Stimulated activated CD4-positive, alpha-beta T cell treated with anti-CD3 and anti-CD28 coated beads, Interleukin-15, amount 100 ng/mL, for 48 hours (primary cell): ENCODE data around the gene SGIP1.
"Not testable (repeated sequence)": the region's sequence is repeated elsewhere in the genome, so short reads cannot be mapped to it uniquely, and the experiment has no call there.

Experiments used
- DNase-seq, 2 donors: peaks; one replicate each; pipeline ENCODE4 v3.0.0-alpha.2; 2020; ENCODE audit warnings: low read depth in 2 of 2

SGIP1 gene

DNA sequence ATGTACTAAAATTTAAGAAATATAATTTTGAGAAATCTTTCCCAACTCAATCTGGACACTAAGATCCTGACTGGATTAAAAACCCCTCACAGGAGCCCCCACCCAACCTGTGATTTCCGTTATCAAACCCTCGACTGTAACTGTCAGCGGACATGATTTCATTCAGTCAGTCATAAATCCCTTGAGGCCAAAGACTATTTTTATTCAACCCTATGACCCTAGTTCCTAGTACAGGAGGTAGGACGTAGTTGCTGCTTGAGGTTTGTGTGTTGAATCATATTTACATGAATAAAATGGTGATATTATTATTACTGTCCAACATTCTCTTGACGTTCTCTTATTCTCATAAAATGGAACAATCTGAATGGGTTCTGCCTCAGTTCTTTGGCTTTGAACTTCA is 145.2 kb downstream of the SGIP1 start:
- no peak for DNase-seq

DNA sequence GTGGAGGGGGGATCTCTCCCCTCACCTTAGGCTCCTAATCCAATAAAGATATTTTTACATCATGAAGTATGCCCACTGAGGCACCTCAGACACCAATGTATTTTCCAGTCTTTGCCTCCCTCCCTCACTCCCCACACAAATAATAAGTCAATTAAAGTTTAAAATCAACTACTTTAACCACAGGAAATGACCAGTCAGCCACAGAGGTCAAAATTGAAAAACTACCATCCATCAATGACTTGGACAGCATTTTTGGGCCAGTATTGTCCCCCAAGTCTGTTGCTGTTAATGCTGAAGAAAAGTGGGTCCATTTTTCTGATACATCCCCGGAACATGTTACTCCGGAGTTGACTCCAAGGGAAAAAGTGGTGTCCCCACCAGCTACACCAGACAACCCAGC is 147.7 kb downstream of the SGIP1 start:
- DNase-seq, result no peak

DNA sequence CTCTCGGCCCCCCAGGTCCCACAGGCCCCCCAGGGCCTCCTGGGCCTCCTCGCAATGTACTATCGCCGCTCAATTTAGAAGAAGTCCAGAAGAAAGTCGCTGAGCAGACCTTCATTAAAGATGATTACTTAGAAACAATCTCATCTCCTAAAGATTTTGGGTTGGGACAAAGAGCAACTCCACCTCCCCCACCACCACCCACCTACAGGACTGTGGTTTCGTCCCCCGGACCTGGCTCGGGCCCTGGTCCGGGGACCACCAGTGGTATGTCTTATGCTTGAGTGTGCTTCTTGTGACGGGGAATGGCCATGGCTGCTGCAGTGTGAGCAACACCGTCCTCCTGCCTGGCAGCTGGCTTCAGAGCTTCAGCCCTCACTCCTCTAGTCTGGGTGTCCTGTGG is 148.2 kb downstream of the SGIP1 start:
- DNase-seq, result no peak

DNA sequence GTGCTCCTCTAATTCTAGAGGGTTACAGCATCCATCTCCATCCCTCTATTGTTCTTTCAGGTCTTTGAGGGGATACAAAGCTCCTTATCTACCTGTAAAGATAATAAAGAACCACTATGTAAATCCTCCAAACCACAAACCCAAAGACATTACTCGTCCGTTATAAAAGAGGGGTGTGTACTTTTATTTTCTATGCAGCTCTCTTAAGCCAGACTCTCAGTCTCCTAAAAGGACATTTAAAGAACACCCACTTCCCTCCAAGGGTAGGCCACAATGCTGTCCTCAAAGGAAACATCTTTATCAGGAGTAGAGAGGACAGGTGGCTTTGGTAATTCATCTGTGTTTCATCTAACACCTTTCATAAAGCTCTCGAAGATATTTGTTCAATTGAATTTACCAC is 150.4 kb downstream of the SGIP1 start:
- no peak for DNase-seq

DNA sequence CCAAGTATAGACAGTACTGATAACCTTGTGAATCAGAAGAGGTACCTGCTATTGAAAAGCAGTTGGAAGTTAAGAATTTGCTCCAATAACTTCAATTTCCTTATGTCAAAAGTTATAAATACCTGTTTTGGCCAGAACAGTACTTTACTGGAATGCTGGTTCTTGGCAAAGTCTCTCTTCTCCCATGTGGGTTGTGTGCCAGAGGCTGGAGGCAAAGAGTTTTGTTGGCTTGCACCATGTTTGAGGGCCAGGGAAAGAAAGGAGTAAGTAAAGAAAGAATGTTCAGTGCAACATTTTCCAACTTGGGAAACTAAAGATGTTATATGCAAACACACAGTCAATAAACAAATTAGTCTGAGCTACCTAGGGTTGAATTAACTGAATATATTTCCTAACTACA is 151.3 kb downstream of the SGIP1 start:
- no peak for DNase-seq

DNA sequence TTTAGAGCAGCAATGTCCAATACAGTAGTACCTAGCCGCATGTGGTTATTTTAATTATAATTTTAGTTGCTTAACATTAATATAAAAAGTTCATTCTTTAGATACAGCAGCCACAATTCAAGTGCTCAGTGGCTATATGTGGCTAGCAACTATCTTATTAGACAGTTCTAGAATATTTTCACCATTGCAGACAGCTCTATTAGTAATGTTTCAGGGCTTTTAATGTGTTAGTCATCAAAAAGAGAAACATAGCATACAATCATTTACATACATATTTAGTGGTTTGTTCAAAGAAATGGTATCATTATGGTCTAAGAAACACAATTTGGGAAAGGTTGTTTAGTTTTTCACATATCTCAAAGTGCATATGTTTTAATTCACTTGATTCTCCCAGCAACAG is 151.7 kb downstream of the SGIP1 start:
- DNase-seq, result no peak

DNA sequence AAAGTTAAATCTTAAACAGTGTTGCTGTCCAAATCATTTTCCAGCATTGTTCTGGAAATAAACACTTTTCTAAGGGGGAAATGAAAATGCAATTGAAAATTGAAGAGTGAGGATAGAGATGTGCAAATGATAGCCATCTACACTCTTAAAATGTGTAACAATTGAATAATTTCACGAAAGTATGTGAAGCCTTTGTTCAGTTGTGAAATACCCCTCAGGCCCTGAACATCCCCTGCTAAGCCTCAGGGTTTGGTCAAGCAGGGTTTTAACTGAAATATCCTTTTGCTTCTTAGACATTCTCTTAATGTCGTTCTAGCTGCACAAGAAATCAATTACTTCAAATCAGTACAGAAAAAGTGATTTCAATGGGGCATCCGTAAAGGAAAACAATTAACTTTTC is 152.5 kb downstream of the SGIP1 start:
- no peak for DNase-seq

DNA sequence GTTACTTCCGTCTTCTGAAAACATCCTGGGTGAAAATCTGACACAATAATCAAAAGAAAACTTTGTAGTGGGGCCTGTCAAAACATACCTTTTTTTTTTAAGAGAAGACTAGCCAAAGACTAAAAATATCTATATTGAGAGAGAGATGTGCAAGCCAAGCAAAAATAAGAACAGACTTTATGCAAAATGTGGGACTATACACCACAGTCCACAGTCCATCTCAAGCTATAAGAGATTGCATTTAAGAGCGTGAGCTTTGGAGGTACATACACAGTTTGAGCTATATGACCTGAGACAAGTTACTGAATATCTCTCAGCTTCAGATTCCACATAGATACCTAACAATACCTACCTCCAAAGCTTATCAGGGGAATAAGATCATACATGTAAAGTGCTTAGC is 153.4 kb downstream of the SGIP1 start:
- no peak for DNase-seq

DNA sequence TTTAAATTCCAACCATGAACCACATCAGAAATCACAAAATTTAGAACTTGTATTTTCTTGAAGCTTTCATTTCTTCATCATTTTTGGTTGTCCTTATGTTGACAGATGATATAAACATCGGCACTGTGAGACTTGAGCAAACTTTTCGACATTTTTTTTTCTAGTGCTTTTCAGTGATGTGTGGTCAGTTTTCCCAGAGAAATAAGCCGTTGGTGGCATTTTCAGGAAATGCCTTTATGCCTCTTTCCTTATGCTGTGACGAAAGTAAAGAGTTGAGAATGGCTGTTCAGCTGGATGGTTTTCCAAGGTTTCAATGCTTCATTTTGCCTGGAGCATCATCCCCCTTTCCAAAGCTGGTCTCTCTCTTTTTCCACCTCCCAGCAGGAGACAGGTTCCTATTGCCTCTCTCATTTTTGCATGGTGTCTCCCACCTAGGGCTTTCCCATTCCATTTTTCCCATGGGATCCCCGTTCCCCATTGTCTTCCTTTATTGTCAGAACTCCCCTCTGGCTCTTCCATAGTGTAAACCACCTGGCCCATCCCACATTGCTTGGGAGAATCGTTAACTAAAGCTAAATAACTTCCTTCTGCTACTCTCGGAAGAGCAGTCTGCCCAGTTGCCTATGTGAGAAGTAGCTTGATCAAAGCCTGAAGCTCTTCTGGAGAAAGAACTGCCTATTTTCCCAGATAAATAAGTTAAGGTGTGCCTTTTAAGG is 156.9 kb downstream of the SGIP1 start:
- DNase-seq, result no peak

DNA sequence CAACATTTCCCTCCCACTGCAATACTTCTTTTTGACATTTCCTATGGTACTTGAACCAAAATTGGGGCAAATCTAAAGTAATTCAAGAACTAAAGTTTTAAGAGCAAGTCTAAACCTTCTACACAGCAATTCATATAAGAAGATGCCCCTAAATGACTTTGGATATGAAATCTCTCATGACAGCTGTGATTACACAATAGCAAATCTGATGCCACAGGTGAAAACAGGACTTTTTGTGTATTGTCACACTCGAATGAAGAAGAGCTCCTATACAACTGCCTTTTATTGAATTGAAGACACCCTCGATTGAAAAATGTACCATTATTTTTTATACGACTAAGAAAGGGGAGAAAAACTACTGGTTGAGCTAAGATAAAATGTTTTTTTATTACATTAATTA is 158.7 kb downstream of the SGIP1 start:
- no peak for DNase-seq

DNA sequence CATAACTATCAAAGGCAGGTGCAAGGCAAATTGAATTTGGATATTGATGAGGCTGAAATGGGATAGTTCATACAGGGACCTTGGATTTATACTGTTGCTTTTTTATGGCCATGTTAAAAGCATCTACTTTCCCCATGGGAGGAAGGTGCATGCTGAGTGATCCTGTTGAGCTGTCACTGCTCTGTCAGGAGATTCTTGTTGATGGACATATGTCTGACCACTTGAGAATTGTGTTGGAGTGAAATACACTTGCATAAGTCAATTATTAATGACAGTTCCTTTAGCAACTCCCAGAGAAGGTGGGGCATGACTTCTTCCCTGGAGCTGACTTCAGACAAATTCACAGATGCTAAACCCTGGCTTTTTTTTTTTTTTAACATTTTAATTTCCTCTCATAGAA is 159.9 kb downstream of the SGIP1 start:
- DNase-seq, result no peak

DNA sequence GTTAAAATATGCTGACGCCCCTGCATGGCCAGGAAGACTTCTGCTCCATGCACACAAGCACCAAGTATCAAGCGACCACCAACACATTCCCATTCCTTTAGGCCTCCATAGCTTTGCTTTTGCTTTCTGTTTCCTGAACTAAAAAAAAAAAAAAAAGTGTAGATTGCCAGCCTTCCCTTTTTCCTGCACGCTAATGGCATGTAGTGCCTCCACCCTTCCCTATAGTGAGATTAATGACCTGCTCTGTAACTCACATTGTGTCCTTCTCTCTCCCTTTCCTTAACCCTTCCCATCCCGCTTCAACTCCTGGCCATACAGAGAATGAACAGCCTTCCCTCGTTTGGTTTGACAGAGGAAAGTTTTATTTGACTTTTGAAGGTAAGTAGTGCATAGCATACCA is 161.2 kb downstream of the SGIP1 start:
- DNase-seq, result no peak

DNA sequence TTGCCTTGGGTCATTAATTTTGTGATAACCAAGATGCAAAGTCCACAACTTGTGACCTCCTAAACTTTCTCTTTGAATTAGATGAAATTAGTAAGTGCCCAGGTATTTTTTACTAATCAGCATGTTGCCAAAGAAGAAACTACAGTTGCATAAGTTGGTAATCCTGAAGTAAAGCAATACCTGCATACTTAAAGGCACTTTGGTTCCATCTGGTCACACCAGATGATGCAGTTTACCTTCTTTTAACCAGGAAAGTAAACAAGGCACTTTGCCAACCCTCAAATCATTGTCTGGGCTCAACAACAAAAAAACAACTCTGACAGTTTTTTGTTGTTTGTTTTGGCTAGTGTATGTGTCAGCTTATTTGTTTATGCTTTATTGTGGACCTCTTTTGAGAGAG is 162.8 kb downstream of the SGIP1 start:
- DNase-seq, result no peak

DNA sequence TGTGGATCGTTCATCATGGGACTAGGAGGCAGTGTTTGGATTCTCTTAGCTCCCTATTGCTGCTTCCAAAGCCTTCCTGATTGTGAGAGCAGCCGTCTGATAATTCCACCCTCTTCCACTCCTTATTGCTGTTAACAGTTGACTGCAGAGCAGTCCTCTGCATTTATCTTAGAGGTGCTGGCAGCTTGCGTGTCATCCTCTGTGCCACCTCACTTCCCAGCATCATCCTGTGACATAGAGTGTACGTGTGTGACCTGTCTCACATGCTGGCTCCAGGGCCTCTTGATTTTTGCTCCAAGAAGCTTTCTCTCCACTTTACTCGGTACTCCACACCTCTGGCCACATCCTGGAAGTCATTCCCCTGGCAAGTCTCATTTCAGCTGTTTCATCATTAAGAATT is 165.3 kb downstream of the SGIP1 start:
- DNase-seq, result no peak

DNA sequence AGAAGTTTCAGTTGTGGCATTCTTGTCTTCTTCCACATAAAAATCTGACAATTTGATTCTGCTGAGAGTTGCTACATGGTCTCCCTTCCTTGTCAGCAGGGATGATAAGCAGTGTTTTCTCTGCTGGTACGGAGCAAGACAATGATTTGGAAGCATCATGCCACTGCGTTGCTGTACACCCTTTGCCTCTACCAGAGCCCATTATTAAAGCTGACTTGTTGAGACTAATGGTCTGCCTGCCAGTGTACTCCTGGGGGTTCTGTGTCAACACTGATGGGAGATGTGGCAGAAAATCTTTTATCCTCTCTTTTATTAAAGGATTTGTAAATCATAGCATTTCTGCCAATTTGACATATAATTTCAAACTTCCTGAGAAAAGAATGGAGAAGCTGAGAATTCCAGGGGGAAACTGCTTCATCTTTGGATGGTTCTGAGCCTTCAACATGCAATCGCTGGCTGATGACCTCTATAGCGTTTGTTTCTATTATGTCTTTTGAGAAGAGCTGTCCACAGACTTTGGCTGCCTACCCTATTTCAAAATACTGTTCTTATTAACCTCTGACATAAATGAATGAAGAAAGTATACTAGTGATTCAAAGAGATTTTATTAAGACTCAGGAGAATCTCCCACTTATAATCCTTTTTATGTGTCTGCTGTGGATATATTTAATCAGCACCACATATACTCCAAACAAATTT is 170.4 kb downstream of the SGIP1 start:
- no peak for DNase-seq

DNA sequence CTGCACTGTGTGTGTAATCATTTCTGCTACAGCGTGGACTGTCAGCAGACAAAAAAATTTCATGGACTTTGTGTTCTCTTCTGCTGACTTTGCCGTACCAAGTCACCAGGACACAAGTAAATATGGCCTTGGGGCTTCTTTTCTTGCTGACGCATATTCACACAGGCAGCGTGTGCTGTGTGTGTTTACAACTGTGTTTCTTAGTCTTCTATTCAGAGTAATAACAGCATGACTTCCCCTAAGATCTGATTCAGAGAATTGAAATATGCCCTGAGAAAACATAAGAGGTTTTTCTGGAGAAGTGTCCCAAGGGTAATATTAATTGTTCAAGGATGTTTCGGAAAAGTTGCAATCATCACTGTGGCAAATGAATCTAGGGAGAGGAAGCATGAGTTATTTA is 171.2 kb downstream of the SGIP1 start:
- DNase-seq, result no peak

DNA sequence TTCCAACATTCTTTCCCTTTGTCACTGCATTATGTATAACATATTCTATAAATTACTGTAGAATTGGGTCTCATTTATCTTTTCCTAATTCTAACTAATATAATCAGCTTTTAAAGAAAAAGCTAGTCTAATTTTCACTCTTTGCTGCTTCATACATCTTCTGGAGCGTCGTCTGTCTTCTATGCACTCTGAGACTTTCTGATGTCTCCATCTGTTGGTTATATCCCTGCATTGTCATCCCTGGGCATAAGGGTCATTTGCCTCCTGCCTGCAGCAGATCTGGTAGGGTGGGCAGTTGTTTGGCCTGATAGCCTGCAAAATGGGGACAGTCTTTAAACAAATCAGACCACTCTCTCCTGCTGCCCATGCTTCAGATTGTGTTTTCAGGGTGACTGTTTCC is 177.5 kb downstream of the SGIP1 start:
- DNase-seq, result no peak

DNA sequence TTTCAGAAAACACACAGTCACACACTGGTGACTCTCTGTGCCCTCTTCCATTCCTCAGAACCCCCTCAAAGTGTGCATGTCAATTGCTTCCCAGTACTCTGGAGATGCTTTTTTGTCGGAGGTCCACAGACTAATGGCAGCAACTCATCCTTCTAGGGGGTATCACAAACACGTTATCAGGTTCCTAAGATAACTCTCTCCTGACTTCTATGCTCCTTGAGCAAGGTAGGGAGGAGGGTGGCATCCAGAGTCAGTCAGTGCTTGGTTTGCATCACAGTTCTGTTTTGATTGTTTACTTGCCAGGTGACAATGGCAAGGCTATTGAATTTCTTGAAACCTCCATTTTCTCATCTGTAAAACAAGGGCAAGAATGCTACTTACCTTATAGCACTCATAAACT is 178.9 kb downstream of the SGIP1 start:
- DNase-seq, result no peak

DNA sequence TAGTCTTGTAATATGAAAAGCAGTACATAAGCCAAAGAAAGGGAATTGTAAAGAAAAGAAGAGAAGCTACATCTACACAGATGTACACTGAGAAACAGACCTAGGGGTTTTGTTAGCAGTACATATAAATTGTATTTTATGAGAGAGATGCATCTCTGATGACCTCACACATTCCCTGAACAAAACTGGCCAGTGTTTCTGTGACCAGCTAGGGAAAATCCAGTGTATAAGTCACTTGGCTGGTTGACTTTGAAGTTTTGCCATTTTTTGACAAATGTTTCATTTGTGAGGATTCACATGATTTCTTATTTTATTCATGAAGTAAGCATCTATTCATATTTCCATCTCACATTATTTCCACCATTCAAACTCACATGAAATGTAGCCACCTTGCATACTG is 190.0 kb downstream of the SGIP1 start:
- no peak for DNase-seq

DNA sequence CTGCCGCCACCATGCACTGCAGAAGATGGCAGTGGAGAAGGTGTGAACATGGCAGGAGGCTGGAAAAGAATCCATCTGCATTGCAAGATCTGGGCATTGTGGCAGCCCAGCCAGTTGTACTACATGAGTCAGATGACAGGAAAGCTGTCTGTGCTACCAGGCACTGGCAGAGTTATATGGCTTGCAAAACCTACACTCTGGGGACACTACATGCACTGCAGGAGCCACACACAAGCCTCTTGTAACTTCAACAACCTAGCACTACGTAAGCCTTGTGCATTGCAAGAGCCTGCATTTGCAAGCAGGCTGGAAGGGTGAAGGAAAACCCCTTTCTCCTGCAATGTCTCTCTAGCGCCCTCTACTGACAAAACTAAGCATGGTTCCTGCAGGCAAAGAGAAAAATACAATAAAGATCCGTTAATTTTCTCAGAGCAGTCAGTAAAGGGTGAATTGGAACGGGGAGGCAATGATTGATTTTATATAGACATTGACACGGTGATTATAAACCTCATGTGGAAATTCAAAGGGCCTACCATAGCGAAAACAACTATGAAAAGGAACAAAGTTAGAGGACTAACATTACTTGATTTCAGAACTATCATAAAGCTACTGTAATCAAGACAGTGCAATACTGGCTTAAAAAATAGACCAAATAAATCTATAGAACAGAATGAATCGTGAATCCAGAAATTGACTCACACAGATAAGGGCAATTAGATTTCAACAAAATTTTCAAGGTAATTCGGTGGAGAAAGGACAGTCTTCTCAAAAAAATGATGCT is 192.1 kb downstream of the SGIP1 start:
- peak in 1 of 2 donors; percentile 34 for DNase-seq

DNA sequence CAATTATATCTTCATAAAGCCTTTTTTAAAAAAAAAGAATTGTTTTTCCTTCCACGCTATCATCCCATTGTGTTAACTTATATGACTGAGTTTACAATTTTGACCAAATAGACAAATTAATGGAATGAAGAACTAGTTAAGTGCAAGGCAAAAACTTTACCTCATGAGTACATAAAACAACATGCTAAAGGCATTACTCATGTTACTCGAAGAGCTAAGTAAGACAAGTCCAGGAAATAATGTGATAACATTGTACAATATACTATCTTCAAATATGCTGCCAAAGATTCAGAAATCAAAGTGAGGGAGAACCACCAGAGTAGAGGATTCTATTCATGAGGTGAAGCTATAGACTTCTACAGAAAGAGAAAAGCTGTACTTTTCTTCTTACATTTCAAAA is 194.1 kb downstream of the SGIP1 start:
- no peak for DNase-seq

DNA sequence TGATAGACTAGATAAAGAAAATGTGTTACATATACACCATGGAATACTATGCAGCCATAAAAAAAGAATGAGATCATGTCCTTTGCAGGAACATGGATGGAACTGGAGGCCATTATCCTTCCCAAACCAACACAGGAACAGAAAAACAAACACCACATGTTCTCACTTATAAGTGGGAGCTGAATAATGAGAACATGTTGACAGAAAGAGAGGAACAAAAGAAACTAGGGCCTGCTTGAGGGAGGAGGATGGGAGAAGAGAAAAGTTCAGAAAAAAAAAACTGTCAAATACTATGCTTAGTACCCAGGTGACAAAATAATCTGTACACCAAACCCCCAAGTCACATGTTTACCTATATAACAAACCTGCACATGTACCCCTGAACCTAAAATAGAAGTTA is 194.8 kb downstream of the SGIP1 start:
- DNase-seq, result not testable (repeated sequence)

DNA sequence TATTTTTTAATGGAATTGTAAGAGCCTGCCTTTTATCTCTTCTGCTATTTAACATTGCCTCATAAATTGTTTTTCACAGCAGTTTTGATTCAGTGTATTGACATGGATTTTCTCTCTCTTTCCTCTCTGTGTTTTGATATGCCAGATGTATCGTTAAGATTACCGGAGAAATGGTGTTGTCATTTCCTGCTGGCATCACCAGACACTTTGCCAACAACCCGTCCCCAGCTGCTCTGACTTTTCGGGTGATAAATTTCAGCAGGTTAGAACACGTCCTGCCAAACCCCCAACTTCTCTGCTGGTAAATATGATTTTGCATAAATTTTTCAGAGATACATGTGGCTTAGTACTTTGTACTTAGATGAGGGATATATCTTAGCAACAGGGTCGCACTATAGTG is 195.2 kb downstream of the SGIP1 start:
- DNase-seq, result no peak
